H9 (cell line): ENCODE results near the gene FAM217A. TPM values are rescaled to one million over a fixed set of nuclear protein-coding genes. Genes with fewer than 3 reads are reported as not detected.

ENCODE experiments used
- DNase-seq: peaks from one replicate; pipeline ENCODE4 v3.0.0-alpha.2; 2017
- H2AFZ ChIP-seq: one replicate; pipeline ENCODE4 v1.6.1; 2013; ENCODE audit warnings: mild to moderate bottlenecking, low read length, control low read depth, moderate library complexity
- H2AK5ac ChIP-seq: 2 replicates; pipeline ENCODE4 v1.6.1; 2013; ENCODE audit warnings: low read length, control low read depth, mixed read lengths; ENCODE audit not compliant: insufficient read length
- H2BK120ac ChIP-seq: one replicate; pipeline ENCODE4 v1.6.1; 2013; ENCODE audit warnings: low read depth, mild to moderate bottlenecking, low read length, control low read depth, inconsistent platforms; ENCODE audit not compliant: poor library complexity, severe bottlenecking
- H2BK12ac ChIP-seq: 2 replicates; pipeline ENCODE4 v1.6.1; 2013; ENCODE audit warnings: low read length, control low read depth, mixed read lengths, low read depth; ENCODE audit not compliant: insufficient read length
- H2BK15ac ChIP-seq: 2 replicates; pipeline ENCODE4 v1.6.1; 2013; ENCODE audit warnings: low read depth, low read length, control low read depth
- H2BK20ac ChIP-seq: one replicate; pipeline ENCODE4 v1.6.1; 2013; ENCODE audit warnings: low read depth, mild to moderate bottlenecking, low read length, control low read depth, inconsistent platforms; ENCODE audit not compliant: poor library complexity, severe bottlenecking
- H2BK5ac ChIP-seq: 2 replicates; pipeline ENCODE4 v1.6.1; 2013; ENCODE audit warnings: low read length, control low read depth, mixed read lengths; ENCODE audit not compliant: insufficient read length
- H3K14ac ChIP-seq: 2 replicates; pipeline ENCODE4 v1.6.1; 2013; ENCODE audit warnings: low read length, control low read depth; ENCODE audit not compliant: insufficient read depth
- H3K18ac ChIP-seq: 2 replicates; pipeline ENCODE4 v1.6.1; 2013; ENCODE audit warnings: low read depth, mild to moderate bottlenecking, mixed read lengths, low read length, control low read depth; ENCODE audit not compliant: insufficient read length
- H3K23ac ChIP-seq: 2 replicates; pipeline ENCODE4 v1.6.1; 2013; ENCODE audit warnings: low read length, control low read depth, mixed read lengths, low read depth; ENCODE audit not compliant: insufficient read length
- H3K23me2 ChIP-seq: 2 replicates; pipeline ENCODE4 v1.6.1; 2013; ENCODE audit warnings: low read depth, mild to moderate bottlenecking, mixed read lengths, low read length, control low read depth; ENCODE audit not compliant: insufficient read length, poor library complexity, severe bottlenecking
- H3K27ac ChIP-seq: 2 replicates; pipeline ENCODE4 v1.5.1; 2013; ENCODE audit warnings: low read length, control low read depth, mixed read lengths, low read depth; ENCODE audit not compliant: insufficient read length
- H3K27me3 ChIP-seq: 2 replicates; pipeline ENCODE4 v1.6.1; 2013; ENCODE audit warnings: low read length, control low read depth, inconsistent platforms; ENCODE audit not compliant: insufficient read depth
- H3K4ac ChIP-seq: 2 replicates; pipeline ENCODE4 v1.6.1; 2013; ENCODE audit warnings: low read depth, mild to moderate bottlenecking, control low read depth, inconsistent platforms, low read length, moderate library complexity
- H3K4me1 ChIP-seq: 2 replicates; pipeline ENCODE4 v1.6.1; 2013; ENCODE audit warnings: low read length, control low read depth, inconsistent platforms; ENCODE audit not compliant: insufficient read depth
- H3K4me2 ChIP-seq: 2 replicates; pipeline ENCODE4 v1.6.1; 2013; ENCODE audit warnings: low read length, control low read depth, mixed read lengths; ENCODE audit not compliant: insufficient read length, insufficient read depth
- H3K56ac ChIP-seq: 2 replicates; pipeline ENCODE4 v1.6.1; 2013; ENCODE audit warnings: low read depth, mild to moderate bottlenecking, mixed read lengths, low read length, control low read depth; ENCODE audit not compliant: insufficient read length
- H3K79me1 ChIP-seq: 2 replicates; pipeline ENCODE4 v1.6.1; 2013; ENCODE audit warnings: low read depth, mild to moderate bottlenecking, moderate library complexity, low read length, control low read depth, inconsistent platforms; ENCODE audit not compliant: insufficient read depth, poor library complexity, severe bottlenecking
- H3K79me2 ChIP-seq: 2 replicates; pipeline ENCODE4 v1.6.1; 2013; ENCODE audit warnings: low read length, control low read depth, inconsistent platforms; ENCODE audit not compliant: insufficient read depth
- H3K9ac ChIP-seq: 2 replicates; pipeline ENCODE4 v1.6.1; 2013; ENCODE audit warnings: low read length, control low read depth, mixed read lengths; ENCODE audit not compliant: insufficient read length; ENCODE audit errors: extremely low read depth
- H3K9me3 ChIP-seq: one replicate; pipeline ENCODE4 v1.6.1; 2013; ENCODE audit warnings: low read depth, low read length, inconsistent platforms; ENCODE audit not compliant: control insufficient read depth
- H3T11ph ChIP-seq: one replicate; pipeline ENCODE4 v1.6.1; 2013; ENCODE audit warnings: mild to moderate bottlenecking, low read length, control low read depth, inconsistent platforms
- H4K20me1 ChIP-seq: one replicate; pipeline ENCODE4 v1.6.1; 2013; ENCODE audit not compliant: control insufficient read depth, insufficient read length, insufficient read depth
- H4K5ac ChIP-seq: 2 replicates; pipeline ENCODE4 v1.6.1; 2013; ENCODE audit warnings: low read depth, mild to moderate bottlenecking, mixed read lengths, low read length, control low read depth; ENCODE audit not compliant: insufficient read length
- H4K8ac ChIP-seq: replicated peaks from 2 replicates; pipeline ENCODE4 v1.6.1; 2013; ENCODE audit warnings: low read length, control low read depth, mixed read lengths, low read depth; ENCODE audit not compliant: insufficient read length
- H4K91ac ChIP-seq: 2 replicates; pipeline ENCODE4 v1.6.1; 2013; ENCODE audit warnings: low read depth, mild to moderate bottlenecking, moderate library complexity, mixed read lengths, low read length, control low read depth; ENCODE audit not compliant: insufficient read length
- H3K27ac Mint-ChIP-seq, 3 experiments: 2 replicates in 2 of 3; 3 replicates in 1 of 3; pipeline ENCODE4 v1.8.0; 2020 to 2021; ENCODE audit warnings: mixed read lengths in 3 of 3, mild to moderate bottlenecking in 1 of 3, moderate library complexity in 1 of 3
- H3K27me3 Mint-ChIP-seq: 2 replicates; pipeline ENCODE4 v1.8.0; 2021; ENCODE audit warnings: low read depth, mild to moderate bottlenecking, moderate library complexity, mixed read lengths
- H3K36me3 Mint-ChIP-seq, 3 experiments: 2 replicates in 2 of 3; 3 replicates in 1 of 3; pipeline ENCODE4 v1.8.0; 2020 to 2021; ENCODE audit warnings: low read depth in 3 of 3, mixed read lengths in 3 of 3; ENCODE audit not compliant: insufficient read depth in 1 of 3
- H3K4me1 Mint-ChIP-seq, 2 experiments: 2 replicates each; pipeline ENCODE4 v1.8.0; 2020; ENCODE audit warnings: mixed read lengths in 2 of 2
- H3K4me3 Mint-ChIP-seq, 2 experiments: 2 replicates in 1 of 2; 3 replicates in 1 of 2; pipeline ENCODE4 v1.8.0; 2020 to 2021; ENCODE audit warnings: mild to moderate bottlenecking in 2 of 2, mixed read lengths in 2 of 2, moderate library complexity in 1 of 2
- H3K9me3 Mint-ChIP-seq, 2 experiments: 2 replicates in 1 of 2; 3 replicates in 1 of 2; pipeline ENCODE4 v1.8.0; 2020; ENCODE audit warnings: mild to moderate bottlenecking in 2 of 2, mixed read lengths in 2 of 2, moderate library complexity in 1 of 2
- WGBS: extraction: QIAGEN DNeasy Blood & Tissue Kit; methylation state at CpG from one replicate; pipeline ENCODE4 v1.1.7; 2013; ENCODE audit warnings: missing lambda C conversion rate, low lambda C conversion rate, mixed read lengths; ENCODE audit not compliant: insufficient read length; ENCODE audit errors: extremely low coverage; 5-methylcytosine and 5-hydroxymethylcytosine counted together
- total RNA-seq: library from RNA; stranded (reverse); gene quantifications from 2 replicates; pipeline ENCODE4 v1.2.1, GENCODE V29; 2021
- TF ChIP-seq, protein P1 (sequence below): fragments of 200-600 bp; sonication (generic); conservative IDR thresholded peaks from 3 replicates; pipeline ENCODE4 v1.8.0; 2021; ENCODE audit warnings: antibody characterized with exemption, mild to moderate bottlenecking

The FAM217A gene
- total RNA-seq, 1 experiment from 2014 or later: not detected

DNA sequence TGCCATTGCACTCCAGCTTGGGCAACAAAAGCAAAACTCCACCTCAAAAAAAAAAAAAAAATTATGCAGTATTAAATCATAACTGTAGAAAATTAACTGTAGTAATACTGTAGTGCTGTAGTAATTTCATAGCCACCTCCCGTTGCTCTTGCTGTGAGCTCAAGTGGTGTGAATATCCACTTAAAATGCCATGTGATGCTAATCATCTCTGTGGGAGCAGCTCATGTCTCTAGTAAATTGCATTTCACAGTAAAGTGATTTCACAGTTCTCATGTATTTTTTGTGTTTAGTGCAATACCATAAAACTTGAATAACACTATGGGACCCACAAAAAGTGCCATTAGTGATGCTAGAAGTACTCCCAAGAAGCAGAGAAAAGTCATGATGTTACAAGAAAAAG, 14.4 kb upstream of the FAM217A start:
- Histone ChIP-seq H3K79me2 (no peaks in the 10 kb centered on the region), H3K27me3 (no peaks in the 10 kb centered on the region), H2BK120ac (no peak overlapping the region), H4K91ac (no peak overlapping the region), H3K9ac (no peak overlapping the region), H2AFZ (no peak overlapping the region), H2AK5ac (no peak overlapping the region), H3K23me2 (no peaks in the 10 kb centered on the region), H4K5ac (no peak overlapping the region), H3K9me3 (no peaks in the 10 kb centered on the region), H2BK12ac (no peak overlapping the region), H2BK20ac (no peak overlapping the region), H3K4ac (no peak overlapping the region), H3K79me1 (no peaks in the 10 kb centered on the region), H3T11ph (no peak overlapping the region), H3K23ac (no peak overlapping the region), H3K56ac (no peak overlapping the region), H3K4me1 (no peaks in the 10 kb centered on the region), H3K4me2 (no peak overlapping the region), H3K14ac (no peak overlapping the region), H3K18ac (no peak overlapping the region), H4K20me1 (no peaks in the 10 kb centered on the region), H4K8ac (no peak overlapping the region), H3K27ac (no peak overlapping the region), H2BK15ac (no peak overlapping the region), H2BK5ac (no peak overlapping the region)
- H3K36me3 Mint-ChIP-seq: no peaks in the 10 kb centered on the region
- H3K4me3 Mint-ChIP-seq: no peak overlapping the region
- H3K27ac Mint-ChIP-seq: no peak overlapping the region
- WGBS: no CpG with 5 or more reads among the region's 1 CpG
- no peaks in the 10 kb centered on the region for H3K9me3 Mint-ChIP-seq
- peaks cover 2% of the 10 kb centered on the region; the same call in 1 of the 2 replicates for H3K27me3 Mint-ChIP-seq
- TF ChIP-seq, protein P1, sequence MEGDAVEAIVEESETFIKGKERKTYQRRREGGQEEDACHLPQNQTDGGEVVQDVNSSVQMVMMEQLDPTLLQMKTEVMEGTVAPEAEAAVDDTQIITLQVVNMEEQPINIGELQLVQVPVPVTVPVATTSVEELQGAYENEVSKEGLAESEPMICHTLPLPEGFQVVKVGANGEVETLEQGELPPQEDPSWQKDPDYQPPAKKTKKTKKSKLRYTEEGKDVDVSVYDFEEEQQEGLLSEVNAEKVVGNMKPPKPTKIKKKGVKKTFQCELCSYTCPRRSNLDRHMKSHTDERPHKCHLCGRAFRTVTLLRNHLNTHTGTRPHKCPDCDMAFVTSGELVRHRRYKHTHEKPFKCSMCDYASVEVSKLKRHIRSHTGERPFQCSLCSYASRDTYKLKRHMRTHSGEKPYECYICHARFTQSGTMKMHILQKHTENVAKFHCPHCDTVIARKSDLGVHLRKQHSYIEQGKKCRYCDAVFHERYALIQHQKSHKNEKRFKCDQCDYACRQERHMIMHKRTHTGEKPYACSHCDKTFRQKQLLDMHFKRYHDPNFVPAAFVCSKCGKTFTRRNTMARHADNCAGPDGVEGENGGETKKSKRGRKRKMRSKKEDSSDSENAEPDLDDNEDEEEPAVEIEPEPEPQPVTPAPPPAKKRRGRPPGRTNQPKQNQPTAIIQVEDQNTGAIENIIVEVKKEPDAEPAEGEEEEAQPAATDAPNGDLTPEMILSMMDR: no peak
- no peak for DNase-seq
- H3K4me1 Mint-ChIP-seq: no peaks in the 10 kb centered on the region
